H9 (cell line): ENCODE results near the gene ARMC12. TPM values are rescaled to one million over a fixed set of nuclear protein-coding genes. Genes with fewer than 3 reads are reported as not detected.

ENCODE experiments used
- DNase-seq: peaks from one replicate; pipeline ENCODE4 v3.0.0-alpha.2; 2017
- H2AFZ ChIP-seq: one replicate; pipeline ENCODE4 v1.6.1; 2013; ENCODE audit warnings: mild to moderate bottlenecking, low read length, control low read depth, moderate library complexity
- H2AK5ac ChIP-seq: 2 replicates; pipeline ENCODE4 v1.6.1; 2013; ENCODE audit warnings: low read length, control low read depth, mixed read lengths; ENCODE audit not compliant: insufficient read length
- H2BK120ac ChIP-seq: one replicate; pipeline ENCODE4 v1.6.1; 2013; ENCODE audit warnings: low read depth, mild to moderate bottlenecking, low read length, control low read depth, inconsistent platforms; ENCODE audit not compliant: poor library complexity, severe bottlenecking
- H2BK12ac ChIP-seq: 2 replicates; pipeline ENCODE4 v1.6.1; 2013; ENCODE audit warnings: low read length, control low read depth, mixed read lengths, low read depth; ENCODE audit not compliant: insufficient read length
- H2BK15ac ChIP-seq: 2 replicates; pipeline ENCODE4 v1.6.1; 2013; ENCODE audit warnings: low read depth, low read length, control low read depth
- H2BK20ac ChIP-seq: one replicate; pipeline ENCODE4 v1.6.1; 2013; ENCODE audit warnings: low read depth, mild to moderate bottlenecking, low read length, control low read depth, inconsistent platforms; ENCODE audit not compliant: poor library complexity, severe bottlenecking
- H2BK5ac ChIP-seq: 2 replicates; pipeline ENCODE4 v1.6.1; 2013; ENCODE audit warnings: low read length, control low read depth, mixed read lengths; ENCODE audit not compliant: insufficient read length
- H3K14ac ChIP-seq: 2 replicates; pipeline ENCODE4 v1.6.1; 2013; ENCODE audit warnings: low read length, control low read depth; ENCODE audit not compliant: insufficient read depth
- H3K18ac ChIP-seq: 2 replicates; pipeline ENCODE4 v1.6.1; 2013; ENCODE audit warnings: low read depth, mild to moderate bottlenecking, mixed read lengths, low read length, control low read depth; ENCODE audit not compliant: insufficient read length
- H3K23ac ChIP-seq: 2 replicates; pipeline ENCODE4 v1.6.1; 2013; ENCODE audit warnings: low read length, control low read depth, mixed read lengths, low read depth; ENCODE audit not compliant: insufficient read length
- H3K23me2 ChIP-seq: 2 replicates; pipeline ENCODE4 v1.6.1; 2013; ENCODE audit warnings: low read depth, mild to moderate bottlenecking, mixed read lengths, low read length, control low read depth; ENCODE audit not compliant: insufficient read length, poor library complexity, severe bottlenecking
- H3K27ac ChIP-seq: 2 replicates; pipeline ENCODE4 v1.5.1; 2013; ENCODE audit warnings: low read length, control low read depth, mixed read lengths, low read depth; ENCODE audit not compliant: insufficient read length
- H3K27me3 ChIP-seq: 2 replicates; pipeline ENCODE4 v1.6.1; 2013; ENCODE audit warnings: low read length, control low read depth, inconsistent platforms; ENCODE audit not compliant: insufficient read depth
- H3K4ac ChIP-seq: 2 replicates; pipeline ENCODE4 v1.6.1; 2013; ENCODE audit warnings: low read depth, mild to moderate bottlenecking, control low read depth, inconsistent platforms, low read length, moderate library complexity
- H3K4me1 ChIP-seq: 2 replicates; pipeline ENCODE4 v1.6.1; 2013; ENCODE audit warnings: low read length, control low read depth, inconsistent platforms; ENCODE audit not compliant: insufficient read depth
- H3K4me2 ChIP-seq: 2 replicates; pipeline ENCODE4 v1.6.1; 2013; ENCODE audit warnings: low read length, control low read depth, mixed read lengths; ENCODE audit not compliant: insufficient read length, insufficient read depth
- H3K56ac ChIP-seq: 2 replicates; pipeline ENCODE4 v1.6.1; 2013; ENCODE audit warnings: low read depth, mild to moderate bottlenecking, mixed read lengths, low read length, control low read depth; ENCODE audit not compliant: insufficient read length
- H3K79me1 ChIP-seq: 2 replicates; pipeline ENCODE4 v1.6.1; 2013; ENCODE audit warnings: low read depth, mild to moderate bottlenecking, moderate library complexity, low read length, control low read depth, inconsistent platforms; ENCODE audit not compliant: insufficient read depth, poor library complexity, severe bottlenecking
- H3K79me2 ChIP-seq: 2 replicates; pipeline ENCODE4 v1.6.1; 2013; ENCODE audit warnings: low read length, control low read depth, inconsistent platforms; ENCODE audit not compliant: insufficient read depth
- H3K9ac ChIP-seq: 2 replicates; pipeline ENCODE4 v1.6.1; 2013; ENCODE audit warnings: low read length, control low read depth, mixed read lengths; ENCODE audit not compliant: insufficient read length; ENCODE audit errors: extremely low read depth
- H3K9me3 ChIP-seq: one replicate; pipeline ENCODE4 v1.6.1; 2013; ENCODE audit warnings: low read depth, low read length, inconsistent platforms; ENCODE audit not compliant: control insufficient read depth
- H3T11ph ChIP-seq: one replicate; pipeline ENCODE4 v1.6.1; 2013; ENCODE audit warnings: mild to moderate bottlenecking, low read length, control low read depth, inconsistent platforms
- H4K20me1 ChIP-seq: one replicate; pipeline ENCODE4 v1.6.1; 2013; ENCODE audit not compliant: control insufficient read depth, insufficient read length, insufficient read depth
- H4K5ac ChIP-seq: 2 replicates; pipeline ENCODE4 v1.6.1; 2013; ENCODE audit warnings: low read depth, mild to moderate bottlenecking, mixed read lengths, low read length, control low read depth; ENCODE audit not compliant: insufficient read length
- H4K8ac ChIP-seq: replicated peaks from 2 replicates; pipeline ENCODE4 v1.6.1; 2013; ENCODE audit warnings: low read length, control low read depth, mixed read lengths, low read depth; ENCODE audit not compliant: insufficient read length
- H4K91ac ChIP-seq: 2 replicates; pipeline ENCODE4 v1.6.1; 2013; ENCODE audit warnings: low read depth, mild to moderate bottlenecking, moderate library complexity, mixed read lengths, low read length, control low read depth; ENCODE audit not compliant: insufficient read length
- H3K27ac Mint-ChIP-seq, 3 experiments: 2 replicates in 2 of 3; 3 replicates in 1 of 3; pipeline ENCODE4 v1.8.0; 2020 to 2021; ENCODE audit warnings: mixed read lengths in 3 of 3, mild to moderate bottlenecking in 1 of 3, moderate library complexity in 1 of 3
- H3K27me3 Mint-ChIP-seq: 2 replicates; pipeline ENCODE4 v1.8.0; 2021; ENCODE audit warnings: low read depth, mild to moderate bottlenecking, moderate library complexity, mixed read lengths
- H3K36me3 Mint-ChIP-seq, 3 experiments: 2 replicates in 2 of 3; 3 replicates in 1 of 3; pipeline ENCODE4 v1.8.0; 2020 to 2021; ENCODE audit warnings: low read depth in 3 of 3, mixed read lengths in 3 of 3; ENCODE audit not compliant: insufficient read depth in 1 of 3
- H3K4me1 Mint-ChIP-seq, 2 experiments: 2 replicates each; pipeline ENCODE4 v1.8.0; 2020; ENCODE audit warnings: mixed read lengths in 2 of 2
- H3K4me3 Mint-ChIP-seq, 2 experiments: 2 replicates in 1 of 2; 3 replicates in 1 of 2; pipeline ENCODE4 v1.8.0; 2020 to 2021; ENCODE audit warnings: mild to moderate bottlenecking in 2 of 2, mixed read lengths in 2 of 2, moderate library complexity in 1 of 2
- H3K9me3 Mint-ChIP-seq, 2 experiments: 2 replicates in 1 of 2; 3 replicates in 1 of 2; pipeline ENCODE4 v1.8.0; 2020; ENCODE audit warnings: mild to moderate bottlenecking in 2 of 2, mixed read lengths in 2 of 2, moderate library complexity in 1 of 2
- WGBS: extraction: QIAGEN DNeasy Blood & Tissue Kit; methylation state at CpG from one replicate; pipeline ENCODE4 v1.1.7; 2013; ENCODE audit warnings: missing lambda C conversion rate, low lambda C conversion rate, mixed read lengths; ENCODE audit not compliant: insufficient read length; ENCODE audit errors: extremely low coverage; 5-methylcytosine and 5-hydroxymethylcytosine counted together
- total RNA-seq: library from RNA; stranded (reverse); gene quantifications from 2 replicates; pipeline ENCODE4 v1.2.1, GENCODE V29; 2021
- TF ChIP-seq, protein P1 (sequence below): fragments of 200-600 bp; sonication (generic); conservative IDR thresholded peaks from 3 replicates; pipeline ENCODE4 v1.8.0; 2021; ENCODE audit warnings: antibody characterized with exemption, mild to moderate bottlenecking

Gene ARMC12
- total RNA-seq, 1 experiment from 2014 or later = 1.7 TPM

DNA sequence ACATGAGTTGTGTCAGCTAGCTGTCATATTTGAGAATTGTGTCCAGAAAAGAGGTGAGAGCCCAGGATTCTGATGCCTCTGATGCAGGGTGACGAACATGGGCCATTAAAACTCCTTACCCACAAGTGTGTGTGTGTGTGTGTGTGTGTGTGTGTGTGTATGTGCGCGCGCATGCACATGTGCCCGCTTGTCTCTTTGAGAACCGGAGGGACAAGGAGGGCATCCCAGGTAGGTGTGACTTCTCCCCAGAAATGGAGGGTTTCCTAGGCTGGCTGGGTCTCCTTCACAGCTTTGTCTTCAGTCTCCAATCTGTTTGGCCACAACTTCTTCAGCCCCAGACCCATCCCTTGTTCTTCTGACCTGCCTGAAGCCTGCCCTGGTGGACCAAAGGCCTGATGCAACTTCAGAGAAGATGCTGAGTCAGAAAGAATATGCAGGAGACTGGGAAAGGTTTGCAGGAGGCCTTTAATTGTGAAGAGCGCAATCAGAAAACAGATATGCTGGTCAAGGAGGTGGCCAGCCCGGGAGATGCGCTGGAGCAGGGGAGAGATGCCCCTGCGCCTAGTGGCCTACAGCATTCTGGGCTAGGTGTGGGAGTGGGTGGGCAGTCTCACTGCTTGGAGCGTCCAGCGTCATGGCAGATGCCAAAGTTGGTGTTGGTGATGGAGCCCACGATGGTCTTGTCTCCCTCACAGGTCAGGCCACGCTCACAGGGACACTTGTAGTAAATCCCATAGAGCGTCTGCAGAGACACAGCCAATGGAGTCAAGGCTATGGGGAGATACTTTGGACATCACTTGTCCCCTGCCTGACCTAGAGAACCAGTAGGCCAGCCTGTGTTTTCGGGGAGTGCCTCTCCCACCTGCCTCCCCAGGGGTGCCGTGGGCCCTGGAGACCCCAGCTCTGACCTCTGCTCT lies 58.0 kb downstream of the ARMC12 start:
- Histone ChIP-seq H3K9me3 (no peaks in the 10 kb centered on the region), H2AK5ac (no peak overlapping the region), H2BK120ac (no peak overlapping the region), H4K8ac (no peak overlapping the region), H3K27me3 (no peaks in the 10 kb centered on the region), H3K4me1 (peaks cover 5% of the 10 kb centered on the region; the same call in 1 of the 2 replicates), H4K5ac (no peak overlapping the region), H3K79me1 (no peaks in the 10 kb centered on the region), H3K23me2 (no peaks in the 10 kb centered on the region), H3K4ac (no peak overlapping the region), H2BK5ac (no peak overlapping the region), H4K91ac (no peak overlapping the region), H2AFZ (no peak overlapping the region), H3K9ac (no peak overlapping the region), H4K20me1 (no peaks in the 10 kb centered on the region), H2BK15ac (no peak overlapping the region), H3K79me2 (no peaks in the 10 kb centered on the region), H2BK12ac (no peak overlapping the region), H3K27ac (no peak overlapping the region), H3K14ac (no peak overlapping the region), H3T11ph (no peak overlapping the region), H3K18ac (no peak overlapping the region), H3K4me2 (no peak overlapping the region), H3K56ac (no peak overlapping the region), H3K23ac (no peak overlapping the region), H2BK20ac (no peak overlapping the region)
- TF ChIP-seq, protein P1, sequence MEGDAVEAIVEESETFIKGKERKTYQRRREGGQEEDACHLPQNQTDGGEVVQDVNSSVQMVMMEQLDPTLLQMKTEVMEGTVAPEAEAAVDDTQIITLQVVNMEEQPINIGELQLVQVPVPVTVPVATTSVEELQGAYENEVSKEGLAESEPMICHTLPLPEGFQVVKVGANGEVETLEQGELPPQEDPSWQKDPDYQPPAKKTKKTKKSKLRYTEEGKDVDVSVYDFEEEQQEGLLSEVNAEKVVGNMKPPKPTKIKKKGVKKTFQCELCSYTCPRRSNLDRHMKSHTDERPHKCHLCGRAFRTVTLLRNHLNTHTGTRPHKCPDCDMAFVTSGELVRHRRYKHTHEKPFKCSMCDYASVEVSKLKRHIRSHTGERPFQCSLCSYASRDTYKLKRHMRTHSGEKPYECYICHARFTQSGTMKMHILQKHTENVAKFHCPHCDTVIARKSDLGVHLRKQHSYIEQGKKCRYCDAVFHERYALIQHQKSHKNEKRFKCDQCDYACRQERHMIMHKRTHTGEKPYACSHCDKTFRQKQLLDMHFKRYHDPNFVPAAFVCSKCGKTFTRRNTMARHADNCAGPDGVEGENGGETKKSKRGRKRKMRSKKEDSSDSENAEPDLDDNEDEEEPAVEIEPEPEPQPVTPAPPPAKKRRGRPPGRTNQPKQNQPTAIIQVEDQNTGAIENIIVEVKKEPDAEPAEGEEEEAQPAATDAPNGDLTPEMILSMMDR = no peak
- Mint-ChIP-seq H3K9me3 (no peaks in the 10 kb centered on the region), H3K27me3 (peaks cover under 1% of the 10 kb centered on the region; the same call in 1 of the 2 replicates), H3K27ac (0 out of 7 replicates have a peak overlapping the region, but pooled peaks of 1 of the 3 experiments have one; percentile 12), H3K4me3 (no peak overlapping the region), H3K4me1 (peaks cover 12 to 17% of the 10 kb centered on the region in 2 experiments), H3K36me3 (peaks cover 0 to 2% (median 0%) of the 10 kb centered on the region in 3 experiments; a peak in 1 of 7 replicates)
- DNase-seq = no peak
- WGBS = no CpG with 5 or more reads among the region's 17 CpGs
